GM18526 (cell line): ENCODE results near the gene MED27.

Experiments used
- POLR2A ChIP-seq: IDR thresholded peaks from 3 replicates; pipeline ENCODE4 v1.6.1; 2011; ENCODE audit not compliant: insufficient read length; ENCODE audit errors: extremely low read depth

The MED27 gene

DNA sequence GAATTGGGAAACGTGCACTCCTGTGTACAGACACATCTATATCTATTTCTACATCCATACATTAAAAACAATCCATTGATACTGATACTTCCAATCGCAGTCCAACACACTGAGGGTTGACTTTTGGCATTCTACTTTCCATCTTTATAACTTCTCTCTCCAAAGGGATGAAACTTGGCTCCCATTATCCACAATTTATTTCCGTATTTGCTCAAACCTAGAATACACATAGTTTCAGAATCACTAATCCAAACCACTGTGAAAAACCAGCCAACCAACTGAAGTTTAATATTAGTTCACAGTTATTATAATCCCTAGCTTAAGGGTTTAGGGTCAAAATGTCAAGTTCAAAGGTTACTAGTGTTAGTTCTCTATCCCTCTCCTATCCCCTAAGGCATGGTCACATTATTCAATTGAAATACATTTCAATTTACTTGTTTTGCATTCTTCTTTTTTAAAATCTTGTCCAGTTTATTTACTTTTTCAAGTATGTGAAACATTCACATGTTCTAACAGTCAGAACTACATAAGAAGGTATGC lies 156.5 kb downstream of the MED27 start:
- no peak for TF ChIP-seq POLR2A

GRCh38 chr9:131919216-131919615 lies 160.5 kb downstream of the MED27 start:
- TF ChIP-seq POLR2A, result no peak

GRCh38 chr9:131918481-131918880 lies 161.2 kb downstream of the MED27 start:
- no peak for TF ChIP-seq POLR2A

DNA sequence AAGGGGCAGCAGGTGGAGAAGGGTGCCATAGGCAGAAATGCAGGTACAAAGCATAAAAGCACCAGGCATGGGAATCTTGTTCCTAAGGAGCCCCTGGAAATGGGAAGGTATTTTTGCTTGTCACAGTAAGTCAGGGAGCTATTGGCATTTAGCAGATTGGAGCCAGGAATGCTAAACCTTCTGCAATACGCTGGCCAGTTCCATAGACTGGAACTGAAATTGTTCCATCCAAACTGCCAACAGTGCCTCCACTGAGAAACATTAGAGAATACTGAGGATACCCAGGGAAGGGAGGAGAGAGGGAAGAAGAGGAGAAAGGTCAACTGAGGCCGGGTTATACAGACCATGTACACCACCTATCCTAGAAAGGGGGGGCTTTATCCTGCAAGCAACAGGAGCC lies 162.7 kb downstream of the MED27 start:
- TF ChIP-seq POLR2A, result no peak

GRCh38 chr9:131915181-131915580 lies 164.5 kb downstream of the MED27 start:
- no peak for TF ChIP-seq POLR2A

- TF ChIP-seq POLR2A, result no peak
Observed at GRCh38 chr9:131912671-131913070, 167.0 kb downstream of the MED27 start.

- no peak for TF ChIP-seq POLR2A
Observed at GRCh38 chr9:131912069-131912468, 167.6 kb downstream of the MED27 start.

DNA sequence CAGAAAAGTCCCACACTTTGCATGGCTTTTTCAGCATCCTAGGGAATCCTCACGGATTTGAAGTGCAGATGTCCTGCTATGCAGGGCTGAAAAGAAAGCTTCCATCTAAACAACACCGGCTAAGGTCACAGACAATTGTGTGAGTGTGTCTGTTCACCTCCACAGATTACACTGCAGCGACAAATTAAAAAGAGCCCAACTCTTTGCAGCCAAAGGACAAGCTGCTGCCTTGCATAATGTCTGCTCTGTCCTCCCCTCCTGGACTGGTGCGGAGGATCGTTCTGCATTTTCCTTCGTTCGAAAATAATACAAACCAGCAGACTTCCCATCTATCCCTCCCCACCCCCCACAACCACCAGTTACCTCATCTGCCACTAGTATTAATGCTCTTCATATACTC lies 169.1 kb downstream of the MED27 start:
- no peak for TF ChIP-seq POLR2A

GRCh38 chr9:131905144-131905543 lies 174.5 kb downstream of the MED27 start:
- no peak for TF ChIP-seq POLR2A

DNA sequence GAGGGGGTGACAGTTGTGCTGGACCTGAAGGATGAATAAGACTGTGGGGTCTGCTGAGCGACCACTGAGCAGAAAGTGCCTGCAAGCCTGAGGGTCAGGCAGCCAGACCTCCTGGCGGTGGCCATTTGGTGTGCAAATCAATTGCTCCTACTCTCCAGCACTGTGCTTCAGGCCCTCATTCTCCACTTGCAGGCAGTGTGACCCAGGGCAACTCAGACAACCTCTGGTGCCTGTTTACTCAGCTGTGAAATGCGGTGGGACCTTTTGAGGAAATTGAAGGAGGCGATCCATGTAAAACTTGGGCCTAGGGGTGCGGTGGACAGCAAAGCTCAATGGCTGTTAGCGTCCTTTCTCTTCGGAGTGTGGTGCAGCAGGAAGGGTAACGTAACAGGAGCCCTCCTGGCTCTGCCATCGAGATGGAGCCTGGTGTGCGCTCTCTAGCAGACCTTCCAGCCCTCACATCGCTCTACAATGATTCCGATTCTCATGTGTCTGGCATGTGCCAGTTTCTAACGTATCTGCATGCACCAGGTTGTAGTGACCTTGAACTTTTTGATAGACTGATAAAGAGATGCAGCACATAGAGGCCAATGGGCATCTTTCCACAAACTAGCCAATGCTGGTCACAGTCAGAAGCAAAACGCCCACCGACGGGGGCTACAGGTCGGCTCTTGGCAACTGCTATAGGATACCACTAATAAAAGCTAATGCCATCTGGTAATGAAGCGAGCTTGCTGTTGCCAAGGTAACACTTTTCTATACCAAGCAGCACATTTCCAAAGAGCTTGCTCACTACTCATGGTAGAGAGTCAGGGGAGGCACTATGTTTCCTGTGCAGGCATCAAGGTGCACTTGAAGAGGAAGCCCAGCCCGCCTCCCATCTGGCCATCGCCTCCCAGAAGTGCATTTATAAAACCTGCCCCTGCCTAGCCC lies 180.1 kb downstream of the MED27 start:
- no peak for TF ChIP-seq POLR2A

DNA sequence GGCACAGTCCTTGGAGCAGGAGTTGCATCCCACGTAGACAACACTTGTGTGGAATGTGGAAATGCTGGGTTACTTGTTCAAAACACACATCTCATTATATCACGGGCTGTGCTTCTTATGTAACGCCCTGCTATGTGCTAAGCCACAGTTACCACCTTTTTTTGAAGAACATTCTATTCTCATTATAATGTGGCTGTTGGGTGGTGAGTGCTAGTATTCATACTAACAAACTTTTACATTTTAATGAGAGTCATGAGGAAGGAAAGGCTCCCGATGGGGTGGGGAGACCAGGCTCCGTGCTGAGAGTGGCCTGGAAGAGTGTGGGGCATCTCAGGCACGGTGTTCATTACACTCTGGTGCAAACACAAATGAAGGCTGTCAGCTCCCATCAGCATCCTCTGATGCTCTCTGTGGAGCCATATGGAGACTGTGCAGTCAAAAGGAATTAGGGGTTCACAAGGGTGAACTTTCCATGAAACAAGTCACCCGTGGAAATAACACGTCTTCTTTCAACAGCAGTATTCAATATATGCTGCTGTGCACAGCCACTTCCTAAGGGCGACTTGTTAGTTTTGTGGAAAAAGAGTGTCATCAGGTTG lies 186.7 kb downstream of the MED27 start:
- no peak for TF ChIP-seq POLR2A

DNA sequence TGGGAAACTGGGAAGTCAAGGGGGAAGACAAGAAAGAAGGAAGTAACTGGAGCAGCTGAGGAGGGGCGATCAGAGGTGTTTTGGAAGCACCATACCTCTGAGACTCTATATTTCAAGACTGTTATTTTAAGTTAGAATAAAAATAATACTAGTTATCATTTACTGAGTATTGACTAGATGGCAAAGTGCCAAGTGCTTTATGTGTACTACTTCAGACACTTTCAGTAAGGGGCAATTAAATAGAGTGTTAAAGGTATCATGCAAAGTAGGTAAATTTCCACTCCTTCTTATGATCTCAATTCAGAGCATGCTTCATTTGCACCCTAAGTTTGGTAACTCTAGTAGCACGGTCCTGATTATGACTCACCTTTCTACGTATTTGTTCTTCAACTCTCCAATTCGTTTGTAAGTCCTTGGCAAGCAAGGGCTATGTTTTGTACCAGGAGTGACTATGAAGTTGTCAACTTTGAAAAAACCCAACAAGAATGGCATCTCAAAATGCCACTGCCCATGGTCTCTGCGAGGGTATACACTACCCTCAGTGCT lies 187.4 kb downstream of the MED27 start:
- no peak for TF ChIP-seq POLR2A

DNA sequence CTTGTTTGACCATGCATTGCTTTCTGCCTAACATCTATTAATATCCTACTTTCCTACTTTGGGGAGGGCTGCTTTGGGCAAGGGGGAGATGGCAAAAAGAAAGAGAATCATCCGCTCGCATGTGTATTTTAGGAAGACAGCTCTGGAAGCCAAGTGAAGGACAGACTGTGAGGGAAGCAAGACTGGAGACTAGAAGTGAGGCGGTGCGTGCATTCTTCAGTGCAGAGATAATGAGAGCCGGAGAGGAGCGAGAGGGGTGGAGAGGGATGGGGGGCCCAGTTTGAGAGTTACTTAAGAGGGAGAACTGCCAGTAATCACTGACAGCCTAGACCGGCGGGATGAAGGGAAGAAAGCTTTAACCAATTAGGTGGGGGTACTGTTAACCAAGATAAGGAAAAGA lies 188.1 kb downstream of the MED27 start:
- TF ChIP-seq POLR2A, result no peak

DNA sequence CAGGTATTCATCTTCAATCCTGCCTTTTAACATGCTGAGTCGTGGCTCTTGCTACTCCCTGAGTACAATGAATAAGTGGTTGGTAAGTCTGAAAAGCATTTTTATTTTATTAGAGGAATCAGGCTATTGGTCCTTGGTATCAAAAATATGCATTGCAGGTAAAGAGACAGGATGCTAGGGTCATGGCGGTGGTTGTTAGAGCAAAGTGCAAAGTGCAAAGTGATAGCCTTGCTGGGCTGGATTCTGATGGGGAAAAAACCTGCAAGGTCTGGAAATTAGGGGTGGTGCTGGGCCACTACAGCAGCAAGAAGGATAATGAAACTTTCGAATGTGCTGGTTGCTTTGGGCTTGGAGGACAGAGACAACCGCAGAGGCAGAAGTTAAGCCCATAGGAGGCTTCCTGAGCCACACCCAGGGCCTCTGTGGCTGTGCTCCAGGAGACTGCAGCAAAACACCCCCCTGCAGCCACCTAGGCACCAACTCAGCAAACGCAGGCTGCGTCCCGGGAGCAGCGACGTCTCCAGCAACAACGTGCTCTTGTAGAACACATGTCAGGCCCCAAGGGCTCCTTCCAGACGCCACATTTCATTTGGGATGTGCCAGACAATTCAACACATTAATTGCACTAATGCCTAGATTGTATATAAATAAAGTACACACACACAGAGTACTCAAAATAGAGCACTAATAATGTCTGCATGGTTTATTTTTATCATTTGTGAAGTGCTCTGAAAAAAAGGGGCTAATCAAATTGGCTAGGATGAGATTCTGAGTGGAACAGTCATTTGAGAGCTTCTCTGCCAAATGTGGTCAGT lies 190.0 kb downstream of the MED27 start:
- no peak for TF ChIP-seq POLR2A

- TF ChIP-seq POLR2A, result no peak
Observed at GRCh38 chr9:131888923-131889322, 190.7 kb downstream of the MED27 start.

DNA sequence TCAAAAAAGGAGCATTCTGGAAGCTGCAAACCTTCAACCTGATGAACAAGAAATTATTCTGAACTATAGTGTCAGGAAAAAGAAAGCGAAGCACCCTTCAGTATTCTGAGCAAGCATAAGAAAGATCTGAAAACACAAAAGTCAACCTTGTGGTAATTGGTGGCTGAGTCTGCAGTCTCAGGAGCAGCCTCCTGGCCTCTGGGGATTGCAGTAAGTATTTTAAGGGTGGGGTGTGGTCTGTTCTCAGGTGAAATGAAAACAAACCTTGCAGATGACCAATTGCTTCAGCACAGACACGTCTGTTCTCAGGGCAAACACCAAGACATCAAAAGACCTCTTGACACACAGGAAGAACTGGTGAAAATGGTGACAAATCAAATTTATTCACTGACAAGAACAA lies 192.0 kb downstream of the MED27 start:
- no peak for TF ChIP-seq POLR2A

DNA sequence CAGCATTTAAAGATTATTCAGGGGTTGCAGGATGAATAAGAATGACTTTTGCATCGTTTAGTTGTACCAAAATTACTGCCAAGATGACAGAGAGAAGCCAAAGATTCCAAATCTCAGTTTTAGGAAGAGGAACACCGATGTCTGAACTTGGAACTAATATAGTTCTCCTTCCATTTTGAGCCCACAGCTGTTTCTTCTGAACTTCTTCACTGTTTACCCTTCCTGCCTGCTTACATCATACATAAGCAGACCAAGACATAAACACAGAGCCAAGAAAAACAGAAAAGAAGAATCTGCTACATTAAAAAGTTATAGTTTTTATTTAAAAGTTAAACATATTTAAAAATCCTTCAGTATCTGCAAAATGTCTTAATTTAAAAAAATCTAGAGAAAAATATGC lies 192.8 kb downstream of the MED27 start:
- no peak for TF ChIP-seq POLR2A
